ENCODE results near the gene FAM222A.
"Not testable (repeated sequence)": the region's sequence is repeated elsewhere in the genome, so short reads cannot be mapped to it uniquely, and the experiment has no call there.

FAM222A gene

DNA sequence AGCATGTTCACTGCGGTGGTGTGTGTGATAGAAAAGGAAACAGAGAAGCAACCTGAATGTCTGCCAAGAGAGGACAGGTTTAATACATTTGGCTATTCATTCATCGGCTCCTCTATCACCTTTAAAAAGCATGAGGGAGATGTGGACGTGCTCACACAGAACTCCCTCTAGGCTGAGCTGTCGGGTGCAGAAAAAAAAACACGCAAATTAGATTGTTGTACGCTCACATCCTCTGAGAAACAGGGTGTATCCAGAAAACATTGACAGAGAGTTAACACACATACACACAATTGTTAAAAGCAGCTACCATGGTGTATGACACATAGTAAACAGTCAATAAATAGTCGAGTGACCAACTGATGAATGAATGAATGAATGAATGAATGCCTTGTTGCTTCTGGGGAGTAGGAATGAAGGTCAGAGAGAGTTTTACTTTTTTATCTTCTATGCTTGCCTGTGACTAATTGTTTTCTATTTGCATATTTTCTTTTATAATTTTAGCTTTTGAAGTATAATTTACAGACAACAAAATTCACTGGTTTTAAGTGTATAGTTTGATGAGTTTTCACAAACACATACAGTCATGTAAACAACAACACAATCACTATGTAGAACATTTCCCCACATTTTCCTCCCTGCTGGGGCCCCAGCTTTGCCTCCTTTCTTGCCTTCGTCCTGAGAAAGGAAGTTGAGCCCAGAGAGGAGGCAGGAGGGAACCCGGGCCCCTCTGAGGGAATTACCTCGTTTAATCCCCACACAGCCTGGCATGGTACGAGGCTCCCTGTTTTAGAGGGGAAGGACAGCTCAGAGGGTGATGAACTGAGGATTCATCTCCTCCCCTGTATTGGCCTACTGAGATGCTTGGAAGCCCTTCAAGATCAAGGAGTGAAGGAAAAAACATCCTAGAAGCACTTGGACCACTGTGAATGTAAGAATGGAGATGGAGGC is 19.7 kb upstream of the FAM222A start:
- no peak for DNase-seq (ENCODE audit: low read depth)

GRCh38 chr12:109694629-109695028 is 19.0 kb upstream of the FAM222A start:
- not testable (repeated sequence) for DNase-seq (ENCODE audit: low read depth)

GRCh38 chr12:109695416-109695815 is 18.2 kb upstream of the FAM222A start:
- no peak for DNase-seq (ENCODE audit: low read depth)

GRCh38 chr12:109695961-109696461 is 17.6 kb upstream of the FAM222A start:
- no peak for DNase-seq (ENCODE audit: low read depth)

- no peak for DNase-seq (ENCODE audit: low read depth)
Observed at GRCh38 chr12:109696485-109697269, 16.9 kb upstream of the FAM222A start.

GRCh38 chr12:109697270-109697553 is 16.4 kb upstream of the FAM222A start:
- no peak for DNase-seq (ENCODE audit: low read depth)

DNA sequence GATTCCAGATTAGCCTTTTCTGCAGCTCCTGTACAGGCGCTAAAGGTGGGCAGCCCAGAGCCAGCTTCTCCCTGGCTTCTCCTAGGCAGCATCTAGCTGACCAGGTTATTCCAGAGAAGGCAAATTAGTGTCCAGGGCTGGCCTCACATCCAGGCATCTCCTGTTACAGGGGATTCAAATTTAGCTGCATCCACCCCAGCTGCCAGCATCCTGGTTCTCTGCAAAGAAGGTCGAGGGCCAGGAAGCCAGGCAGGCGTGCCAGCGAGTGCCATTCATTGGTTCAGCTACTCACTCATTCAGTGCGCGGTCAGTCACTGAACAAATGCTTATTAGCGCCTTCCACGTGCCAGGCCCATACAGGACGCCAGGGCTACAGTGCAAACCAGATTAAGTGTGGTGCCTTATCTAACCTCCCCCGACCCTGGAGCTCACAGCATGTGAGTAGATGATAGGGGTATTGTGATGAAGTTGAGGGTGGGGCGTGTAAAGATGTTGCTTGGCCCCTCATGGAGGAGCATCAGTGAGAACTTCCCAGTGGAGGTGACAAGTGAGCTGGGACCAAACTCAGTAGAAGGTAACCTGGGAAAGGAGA is 15.7 kb upstream of the FAM222A start:
- no peak for DNase-seq (ENCODE audit: low read depth)

DNA sequence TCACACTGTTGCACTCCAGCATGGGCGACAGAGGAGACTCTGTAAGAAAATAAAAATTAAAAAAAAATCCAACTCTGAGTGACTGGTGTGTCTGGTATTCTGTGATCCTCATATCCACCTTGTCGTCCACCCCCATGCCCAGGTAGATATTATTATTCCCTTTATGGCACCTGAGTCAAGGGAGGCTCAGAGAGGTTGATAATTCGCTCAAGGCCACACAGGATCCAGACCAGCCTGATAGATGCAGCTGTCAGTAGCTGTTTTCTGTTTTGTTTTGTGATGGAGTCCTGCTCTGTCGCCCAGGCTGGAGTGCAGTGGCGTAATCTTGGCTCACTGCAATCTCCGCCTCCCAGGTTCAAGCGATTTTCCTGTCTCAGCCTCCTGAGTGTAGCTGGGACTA is 14.8 kb upstream of the FAM222A start:
- DNase-seq (ENCODE audit: low read depth) = no peak

DNA sequence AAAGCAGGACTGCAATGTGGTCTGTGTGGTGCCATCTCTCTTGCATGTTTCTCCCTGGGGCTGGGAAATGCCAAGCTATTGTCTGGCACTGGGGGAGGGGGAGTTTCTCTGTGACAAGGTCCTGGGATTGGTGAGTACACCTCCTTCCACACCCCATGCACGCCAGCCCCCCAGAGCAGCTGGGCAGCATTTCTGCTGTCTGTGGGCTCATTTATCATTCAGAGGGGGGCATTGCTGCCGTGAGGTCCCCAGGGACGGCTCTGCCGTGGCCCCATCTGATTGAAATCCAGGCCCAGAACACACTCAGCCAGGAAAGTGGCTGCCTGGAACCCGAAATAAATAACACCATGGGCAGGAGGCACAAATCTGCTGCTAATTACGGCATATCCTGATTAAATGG is 12.6 kb upstream of the FAM222A start:
- no peak for DNase-seq (ENCODE audit: low read depth)

- DNase-seq (ENCODE audit: low read depth) = no peak
Observed at GRCh38 chr12:109702111-109702841, 11.3 kb upstream of the FAM222A start.

GRCh38 chr12:109703684-109704083 is 9.9 kb upstream of the FAM222A start:
- DNase-seq (ENCODE audit: low read depth) = no peak

GRCh38 chr12:109704371-109705098 is 9.1 kb upstream of the FAM222A start:
- DNase-seq (ENCODE audit: low read depth) = no peak

- no peak for DNase-seq (ENCODE audit: low read depth)
Observed at GRCh38 chr12:109705291-109705690, 8.3 kb upstream of the FAM222A start.

GRCh38 chr12:109706398-109706746 is 7.3 kb upstream of the FAM222A start:
- no peak for DNase-seq (ENCODE audit: low read depth)

DNA sequence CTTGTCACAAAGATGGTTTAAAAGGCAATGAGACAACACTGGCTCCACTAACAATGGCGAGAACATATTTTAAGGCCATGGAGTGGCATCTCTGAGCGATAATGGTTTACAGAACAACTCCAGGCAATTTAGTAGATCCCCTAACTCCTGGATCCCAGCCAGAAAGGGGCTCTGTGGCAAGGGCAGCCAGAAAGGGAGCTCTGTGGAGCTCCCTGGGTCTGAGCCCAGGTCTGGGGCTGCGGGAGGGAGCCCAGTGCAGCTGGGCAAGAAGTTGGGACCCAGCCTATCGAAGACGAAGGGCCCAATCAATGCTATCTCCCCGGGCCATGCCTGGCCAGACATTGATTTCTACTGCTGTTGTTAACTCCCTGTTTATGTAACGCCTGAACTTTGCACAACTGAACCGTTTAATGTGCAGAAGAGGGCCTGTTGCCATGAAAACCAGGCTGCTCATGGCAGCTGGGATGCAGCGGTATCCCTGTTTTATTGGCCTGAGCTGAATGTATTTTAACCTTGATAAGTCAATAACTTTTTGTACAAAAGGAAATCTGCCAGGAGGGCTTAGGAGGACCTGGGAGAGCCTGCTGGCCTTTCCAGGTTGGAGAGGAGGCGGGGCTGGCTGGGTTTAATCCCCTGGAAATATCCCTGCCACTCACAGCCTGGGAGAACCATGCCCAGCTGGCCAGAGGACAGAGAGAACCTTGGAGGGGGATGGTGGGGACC is 6.7 kb upstream of the FAM222A start:
- no peak for DNase-seq (ENCODE audit: low read depth)

DNA sequence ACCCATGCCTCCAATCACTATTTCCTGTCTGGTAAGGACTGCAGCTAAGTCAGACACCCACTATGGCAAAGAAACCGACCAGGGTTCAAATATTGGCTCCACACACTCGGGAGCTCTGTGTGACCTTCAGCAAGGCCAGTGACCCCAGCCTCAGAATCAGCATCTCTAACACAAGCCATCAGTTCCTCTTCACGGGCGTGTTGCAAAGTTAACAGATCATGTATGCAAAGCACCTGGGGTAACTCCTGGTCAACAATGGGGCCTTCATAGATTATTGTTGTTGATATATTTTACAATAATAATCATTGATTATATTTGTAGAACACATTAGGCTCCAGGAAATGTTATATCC is 6.2 kb upstream of the FAM222A start:
- no peak for DNase-seq (ENCODE audit: low read depth)

GRCh38 chr12:109708939-109709338 is 4.7 kb upstream of the FAM222A start:
- DNase-seq (ENCODE audit: low read depth) = no peak

GRCh38 chr12:109709401-109709991 is 4.1 kb upstream of the FAM222A start:
- DNase-seq (ENCODE audit: low read depth) = no peak

GRCh38 chr12:109710205-109710746 is 3.3 kb upstream of the FAM222A start:
- DNase-seq (ENCODE audit: low read depth) = no peak

All from activated T-cell treated with anti-CD3 and anti-CD28 coated beads for 24 hours (primary cell).